T follicular helper cell (primary cell): ENCODE data around the gene ACSL5.
"Not testable (repeated sequence)": the region's sequence is repeated elsewhere in the genome, so short reads cannot be mapped to it uniquely, and the experiment has no call there.

Source experiments
- DNase-seq: peaks from one replicate; pipeline ENCODE4 v3.0.0-alpha.2; 2020; ENCODE audit warnings: low read depth

The ACSL5 gene

DNA sequence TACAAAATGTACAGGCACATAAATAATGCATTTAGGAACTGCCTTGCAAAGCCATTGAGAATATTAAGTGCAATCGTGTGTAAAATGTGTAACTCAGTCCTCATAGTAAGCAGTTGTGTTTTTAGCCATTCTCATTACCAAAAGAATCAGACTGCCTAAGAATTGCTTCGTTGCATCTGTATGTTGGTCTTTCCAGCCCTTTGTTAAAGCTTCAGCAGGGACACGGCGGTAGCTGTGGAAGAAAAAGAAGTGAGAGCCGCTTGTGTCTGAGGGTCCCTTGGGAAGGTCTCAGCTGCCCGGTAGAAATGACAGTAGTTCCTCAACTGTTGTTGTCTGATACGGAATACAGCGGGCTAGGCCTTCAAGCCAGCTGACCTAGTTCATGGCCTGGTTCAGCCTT lies 22.8 kb upstream of the ACSL5 start:
- no peak for DNase-seq

DNA sequence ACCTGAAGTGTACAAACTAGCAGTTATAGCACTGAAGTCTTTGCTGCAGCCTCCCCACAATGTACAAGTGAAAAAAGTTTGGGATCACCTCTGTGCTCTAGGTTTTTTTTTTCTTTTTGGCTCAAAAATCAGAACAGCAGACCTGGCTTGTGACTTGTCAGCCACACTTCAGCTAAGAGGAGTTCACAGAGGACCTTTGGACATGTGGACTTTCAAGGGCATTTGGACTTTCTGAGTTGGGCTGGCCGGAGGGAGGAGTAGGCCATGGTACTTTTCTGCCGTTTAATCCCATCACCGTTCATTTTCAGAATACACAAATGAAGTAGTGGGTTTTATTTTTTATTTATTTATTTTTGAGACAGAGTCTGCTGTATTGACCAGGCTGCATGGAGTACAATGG lies 21.9 kb upstream of the ACSL5 start:
- DNase-seq, result no peak

DNA sequence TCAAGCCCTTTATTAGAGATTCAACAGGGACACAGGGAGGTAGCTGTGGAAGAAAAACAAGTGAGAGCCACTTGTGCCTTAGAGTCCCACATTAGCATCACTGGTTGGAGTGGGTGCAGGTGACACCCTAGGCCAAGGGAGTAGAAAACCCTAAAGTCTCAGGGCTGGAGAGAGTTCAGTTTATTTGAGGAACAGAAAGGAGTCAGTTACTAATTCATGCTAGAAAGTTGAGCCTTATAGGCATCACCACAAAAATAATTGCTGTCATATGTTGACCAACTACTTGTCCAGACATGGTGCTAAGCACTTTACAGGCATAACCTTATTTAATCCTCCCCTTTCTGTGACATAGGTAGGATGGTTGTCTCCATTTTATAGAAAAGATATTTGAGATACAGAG lies 20.9 kb upstream of the ACSL5 start:
- DNase-seq, result no peak

GRCh38 chr10:112356686-112357085 lies 17.2 kb upstream of the ACSL5 start:
- no peak for DNase-seq

DNA sequence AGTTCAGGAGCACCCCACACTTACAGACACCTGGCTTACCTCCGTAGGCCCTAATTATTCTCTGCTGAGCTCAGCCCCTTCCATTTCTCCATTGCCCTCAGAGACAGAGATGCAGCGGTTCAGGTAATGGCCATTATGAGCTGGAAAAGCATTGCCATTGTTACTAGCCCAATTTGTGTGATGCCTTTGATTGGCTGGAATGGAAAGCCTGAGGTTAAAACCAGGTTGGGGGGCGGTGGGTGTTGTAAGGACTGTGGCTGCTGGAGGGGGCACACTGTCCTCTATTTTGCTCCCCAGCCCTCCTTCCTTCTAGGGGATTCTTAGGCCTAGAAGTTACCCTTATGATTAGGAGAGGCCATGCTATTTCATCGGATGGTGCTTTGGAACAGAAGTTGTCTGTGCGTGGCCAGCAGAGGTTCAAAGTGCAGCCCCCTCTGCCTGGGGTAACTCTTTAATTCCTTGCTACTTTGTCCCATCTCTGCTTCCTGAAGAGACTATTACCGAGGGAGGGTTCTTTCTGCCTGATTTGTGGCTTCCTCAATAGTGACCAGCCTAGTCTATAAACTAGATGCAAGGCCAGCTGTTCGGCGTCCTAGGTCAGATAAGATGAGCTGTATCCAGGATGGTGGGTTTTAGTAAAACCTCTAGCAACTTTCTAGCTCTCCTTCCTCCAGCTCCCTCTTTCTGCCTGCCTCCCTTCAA lies 14.2 kb upstream of the ACSL5 start:
- DNase-seq, result no peak

DNA sequence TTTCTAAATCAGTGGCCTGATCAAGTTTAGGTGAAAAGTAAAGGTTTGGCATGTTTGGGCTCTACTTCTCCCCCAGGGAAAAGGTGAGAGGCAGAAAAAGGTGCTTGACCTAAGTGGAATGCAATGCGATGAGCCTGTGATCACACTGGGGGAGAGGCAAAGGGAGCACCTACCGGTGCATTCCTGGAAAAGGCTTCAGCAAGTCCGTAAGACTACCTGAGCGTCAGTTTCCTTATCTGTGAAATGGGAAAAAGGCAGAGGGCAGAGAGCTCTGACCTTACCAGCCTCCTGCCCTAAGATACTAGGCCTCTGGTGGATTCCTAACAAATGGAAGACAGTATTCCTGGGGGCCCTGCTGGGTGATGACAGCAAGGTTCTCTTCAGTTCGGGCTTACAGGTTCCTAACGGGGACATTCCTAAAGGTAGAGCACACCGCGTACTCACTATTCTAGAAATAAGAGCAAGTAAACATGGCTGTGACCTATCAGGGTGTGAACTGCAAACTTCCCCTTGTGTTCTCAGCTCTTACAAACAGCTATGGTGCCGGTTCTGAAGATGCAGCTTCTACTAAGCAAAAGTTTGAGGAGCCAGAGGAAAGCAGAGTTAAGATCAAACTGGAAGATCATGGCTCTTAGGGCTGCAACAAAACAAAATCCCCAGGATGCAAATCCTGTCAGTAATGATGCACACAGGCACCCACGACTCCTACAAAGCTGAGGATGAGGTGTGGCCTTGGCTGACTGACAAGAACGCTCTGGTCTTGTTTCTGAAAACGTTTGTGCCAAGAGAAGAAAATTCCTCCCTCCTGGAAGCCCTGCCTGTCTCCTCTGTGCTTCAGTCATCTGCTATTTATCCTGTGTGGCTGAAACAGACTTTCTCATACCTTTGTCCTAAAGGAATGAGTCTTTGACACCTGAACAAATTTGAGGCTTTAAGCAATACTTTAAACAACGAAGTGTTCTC lies 13.3 kb upstream of the ACSL5 start:
- DNase-seq, result no peak

DNA sequence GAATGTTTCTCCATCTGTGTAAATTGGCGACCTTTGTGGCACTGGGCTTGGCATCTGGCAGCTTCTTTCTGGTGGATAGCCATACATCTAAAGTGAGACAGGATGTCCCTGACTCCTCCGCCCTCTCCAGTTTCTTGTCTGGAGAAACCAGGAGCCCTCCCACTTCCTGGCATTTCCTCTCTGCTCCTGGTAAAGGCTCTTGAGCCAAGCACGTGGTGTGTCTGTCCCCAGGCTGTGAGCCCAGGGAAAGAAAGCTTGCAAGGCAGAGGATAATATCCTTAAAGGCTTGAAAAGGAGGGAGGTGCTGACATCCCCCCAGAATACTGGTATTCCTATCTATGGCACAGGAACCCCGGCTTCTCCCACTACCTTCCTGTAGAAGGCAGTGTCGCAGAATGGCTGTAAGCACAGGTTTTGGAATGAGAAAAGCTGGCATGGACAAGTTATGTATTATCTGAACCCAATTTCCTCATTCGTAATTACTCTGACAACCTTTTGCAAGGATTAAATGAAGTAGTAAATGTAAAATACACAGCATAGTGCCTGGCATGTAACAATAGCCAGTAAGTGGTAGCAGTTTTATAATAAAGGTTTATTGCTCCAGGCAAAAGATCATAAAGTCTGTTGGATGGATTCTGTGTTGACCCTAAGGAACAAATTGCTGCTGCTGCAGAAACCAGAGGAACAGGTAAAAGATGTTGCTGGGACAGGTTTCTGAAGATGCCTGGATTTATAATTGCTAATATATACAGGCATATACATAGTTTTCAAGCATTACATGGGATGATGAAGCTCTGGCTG lies 11.8 kb upstream of the ACSL5 start:
- no peak for DNase-seq

DNA sequence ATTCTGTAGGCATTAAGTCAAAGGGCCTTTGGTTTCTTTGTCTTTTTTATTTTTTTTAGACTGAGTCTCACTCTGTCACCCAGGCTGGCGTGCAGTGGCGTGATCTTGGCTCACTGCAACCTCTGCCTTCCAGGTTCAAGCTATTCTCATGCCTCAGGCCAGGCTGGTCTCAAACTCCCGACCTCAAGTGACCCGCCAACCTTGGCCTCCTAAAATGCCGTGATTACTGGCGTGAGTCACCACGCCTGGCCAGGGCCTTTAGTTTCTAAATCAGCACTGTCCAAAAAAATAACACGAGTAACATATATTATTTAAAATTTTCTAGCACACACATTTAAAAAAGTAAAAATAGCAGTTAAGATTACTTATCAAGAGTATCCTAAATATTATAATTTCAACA lies 11.1 kb upstream of the ACSL5 start:
- no peak for DNase-seq

GRCh38 chr10:112363696-112364688 lies 9.9 kb upstream of the ACSL5 start:
- no peak for DNase-seq

DNA sequence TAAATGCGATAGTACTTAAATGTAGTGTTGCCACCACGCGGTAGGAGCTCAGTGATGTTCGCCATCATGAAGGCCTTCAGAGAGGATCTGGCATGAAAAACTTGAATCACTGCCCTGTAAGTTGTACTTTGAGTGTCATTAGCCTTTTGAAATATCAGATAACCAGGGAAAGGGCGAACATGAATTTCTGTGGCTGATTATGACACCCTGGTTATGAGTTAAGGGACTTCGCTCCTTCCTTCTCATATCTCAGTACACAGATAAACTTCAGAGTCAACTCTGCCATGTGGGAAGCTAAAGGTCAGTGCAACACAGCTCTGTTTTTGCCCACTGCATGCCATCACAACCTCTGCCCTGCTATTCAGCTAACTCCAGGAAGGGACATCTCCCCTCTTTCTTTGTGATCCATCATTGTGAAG lies 8.9 kb upstream of the ACSL5 start:
- DNase-seq, result no peak

GRCh38 chr10:112365451-112365850 lies 8.5 kb upstream of the ACSL5 start:
- no peak for DNase-seq

DNA sequence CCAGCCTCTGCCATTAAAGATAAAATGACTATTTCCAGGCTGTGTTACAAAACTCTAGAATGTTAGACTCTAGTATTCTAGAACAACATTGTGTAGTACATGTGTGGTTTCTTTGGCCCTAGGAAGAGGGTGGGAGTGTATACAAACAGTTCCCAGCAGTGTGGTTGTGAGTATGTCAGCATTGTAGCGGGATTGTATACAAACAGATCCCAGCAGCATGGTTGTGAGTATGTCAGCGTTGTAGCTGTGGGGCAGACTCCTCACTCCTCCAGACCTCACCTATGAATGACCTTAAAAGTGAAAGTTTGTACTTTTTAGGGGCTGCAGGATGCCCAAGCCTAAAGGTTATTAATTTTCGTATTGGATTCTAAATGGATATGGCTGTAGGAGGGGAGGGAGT lies 6.9 kb upstream of the ACSL5 start:
- no peak for DNase-seq

- DNase-seq, result no peak
These were observed 6.4 kb upstream of the ACSL5 start for GRCh38 chr10:112367516-112367915.

DNA sequence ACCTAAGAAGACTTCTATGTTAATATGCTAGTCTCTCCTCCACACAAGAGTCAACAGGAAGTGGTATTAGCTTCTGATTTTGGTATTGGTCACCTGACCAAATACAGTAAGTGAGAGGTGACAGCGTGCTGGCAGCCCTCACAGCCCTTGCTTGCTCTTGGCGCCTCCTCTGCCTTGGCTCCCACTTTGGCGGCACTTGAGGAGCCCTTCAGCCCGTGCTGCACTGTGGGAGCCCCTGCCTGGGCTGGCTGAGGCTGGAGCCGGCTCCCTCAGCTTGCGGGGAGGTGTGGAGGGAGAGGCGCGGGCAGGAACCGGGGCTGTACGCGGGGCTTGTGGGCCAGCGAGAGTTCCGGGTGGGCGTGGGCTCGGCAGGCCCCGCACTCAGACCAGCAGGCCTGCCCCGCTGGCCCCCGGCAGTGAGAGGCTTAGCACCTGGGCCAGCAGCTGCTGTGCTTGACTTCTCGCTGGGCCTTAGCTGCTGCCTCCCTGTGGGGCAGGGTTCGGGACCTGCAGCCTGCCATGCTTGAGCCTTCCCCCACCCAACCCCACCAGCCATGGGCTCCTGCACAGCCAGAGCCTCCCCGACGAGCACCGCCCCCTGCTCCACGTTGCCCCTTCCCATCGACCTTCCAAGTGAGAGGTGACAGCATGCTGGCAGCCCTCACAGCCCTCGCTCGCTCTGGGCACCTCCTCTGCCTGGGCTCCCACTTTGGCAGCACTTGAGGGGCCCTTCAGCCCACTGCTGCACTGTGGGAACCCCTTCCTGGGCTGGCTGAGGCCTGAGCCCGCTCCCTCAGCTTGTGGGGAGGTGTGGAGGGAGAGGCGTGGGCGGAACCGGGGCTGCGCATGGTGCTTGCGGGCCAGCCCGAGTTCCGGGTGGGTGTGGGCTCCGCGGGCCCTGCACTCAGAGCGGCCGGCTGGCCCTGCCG lies 4.2 kb upstream of the ACSL5 start:
- no peak for DNase-seq

DNA sequence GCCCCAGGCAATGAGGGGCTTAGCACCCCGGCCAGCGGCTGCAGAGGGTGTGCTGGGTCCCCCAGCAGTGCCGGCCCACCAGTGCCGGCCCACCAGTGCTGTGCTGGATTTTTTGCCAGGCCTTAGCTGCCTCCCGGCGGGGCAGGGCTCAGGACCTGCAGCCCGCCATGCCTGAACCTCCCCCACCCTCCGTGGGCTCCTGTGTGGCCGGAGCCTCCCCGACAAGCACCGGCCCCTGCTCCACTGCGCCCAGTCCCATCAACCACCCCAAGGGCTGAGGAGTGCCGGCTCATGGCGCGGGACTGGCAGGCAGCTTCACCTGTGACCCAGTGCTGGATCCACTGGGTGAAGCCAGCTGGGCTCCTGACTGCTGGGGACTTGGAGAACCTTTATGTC lies 3.5 kb upstream of the ACSL5 start:
- DNase-seq, result no peak

- DNase-seq, result not testable (repeated sequence)
These were observed 2.6 kb upstream of the ACSL5 start for GRCh38 chr10:112371326-112371725.

GRCh38 chr10:112372182-112372810 lies 1.6 kb upstream of the ACSL5 start:
- not testable (repeated sequence) for DNase-seq

GRCh38 chr10:112374724-112375541 lies 1.0 kb downstream of the ACSL5 start:
- DNase-seq, result no peak
